Suprapubic skin (tissue), 4 donors: ENCODE results near the gene INHBC. TPM values are rescaled to one million over a fixed set of nuclear protein-coding genes. Genes with fewer than 3 reads are reported as not detected.
A peak's percentile ranks its signal among the peaks of the same experiment; 100 is the strongest.
"Not testable (repeated sequence)": the region's sequence is repeated elsewhere in the genome, so short reads cannot be mapped to it uniquely, and the experiment has no call there.

Source experiments
- DNase-seq, 2 donors: peaks; one replicate each; pipeline ENCODE4 v3.0.0-alpha.2; 2019; ENCODE audit warnings: low spot score in 2 of 2
- H3K27ac ChIP-seq: fragments of 200-600 bp; sonication (generic); one replicate; pipeline ENCODE4 v1.5.1; 2019
- H3K27me3 ChIP-seq: fragments of 200-600 bp; sonication (generic); one replicate; pipeline ENCODE4 v1.5.1; 2019
- H3K36me3 ChIP-seq: fragments of 200-600 bp; sonication (generic); one replicate; pipeline ENCODE4 v1.5.1; 2019
- H3K4me1 ChIP-seq: fragments of 200-600 bp; sonication (generic); one replicate; pipeline ENCODE4 v1.5.1; 2019
- H3K4me3 ChIP-seq: fragments of 200-600 bp; sonication (generic); one replicate; pipeline ENCODE4 v1.5.1; 2019; ENCODE audit warnings: mild to moderate bottlenecking
- H3K9me3 ChIP-seq: fragments of 200-600 bp; sonication (generic); one replicate; pipeline ENCODE4 v1.5.1; 2019
- EP300 ChIP-seq: sonication (generic); formaldehyde crosslinking; IDR thresholded peaks from one replicate; pipeline ENCODE4 v1.6.1; 2017; ENCODE audit warnings: antibody characterized with exemption
- POLR2A ChIP-seq, 2 donors: fragments of 450-650 bp; IDR thresholded peaks; one replicate each; pipeline ENCODE4 v1.6.1; 2017; ENCODE audit warnings: antibody characterized with exemption in 2 of 2, mild to moderate bottlenecking in 2 of 2, moderate library complexity in 2 of 2
- POLR2AphosphoS5 ChIP-seq, 3 donors: sonication (generic); formaldehyde crosslinking; IDR thresholded peaks; one replicate each; pipeline ENCODE4 v1.6.1; 2017; ENCODE audit warnings: antibody characterized with exemption in 3 of 3
- WGBS: methylation state at CpG from one replicate; pipeline ENCODE4 v1.1.5; 2018; 5-methylcytosine and 5-hydroxymethylcytosine counted together
- total RNA-seq, 4 donors: library from RNA; depleted of rRNA; stranded (reverse); fragments of >200 nt; gene quantifications; one replicate each; pipeline ENCODE4 v1.1.0, GENCODE V29; 2016
- TF ChIP-seq, protein P1 (sequence below), 2 donors: fragments of 200-600 bp in 1 of 2; fragments of 450-650 bp in 1 of 2; sonication (generic) in 1 of 2; IDR thresholded peaks; one replicate each; pipeline ENCODE4 v1.5.1; 2016 to 2019; ENCODE audit warnings: antibody characterized with exemption in 2 of 2, mild to moderate bottlenecking in 1 of 2, moderate library complexity in 1 of 2

Gene INHBC
- total RNA-seq, 4 donors from 2014 or later = not detected

DNA sequence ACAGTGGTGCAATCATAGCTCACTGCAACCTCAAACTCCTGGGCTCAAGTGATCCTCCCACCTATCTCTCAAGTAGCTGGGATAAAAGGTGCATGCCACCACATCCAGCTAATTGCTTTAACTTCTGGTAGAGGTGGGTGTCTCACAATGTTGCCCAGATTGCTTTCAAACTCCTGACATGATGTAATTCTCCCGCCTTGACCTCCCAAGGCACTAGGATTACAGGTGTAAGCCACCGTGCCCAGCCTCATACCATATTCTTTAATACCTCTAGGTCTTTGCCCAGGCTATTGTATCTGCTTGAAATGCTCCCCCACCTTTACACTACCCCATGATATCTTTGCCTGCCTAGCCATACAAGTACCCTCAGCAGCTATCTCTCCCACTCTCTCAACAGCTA is 15.1 kb upstream of the INHBC start:
- WGBS = 98% methylated on average over 2 of the region's 2 CpGs

DNA sequence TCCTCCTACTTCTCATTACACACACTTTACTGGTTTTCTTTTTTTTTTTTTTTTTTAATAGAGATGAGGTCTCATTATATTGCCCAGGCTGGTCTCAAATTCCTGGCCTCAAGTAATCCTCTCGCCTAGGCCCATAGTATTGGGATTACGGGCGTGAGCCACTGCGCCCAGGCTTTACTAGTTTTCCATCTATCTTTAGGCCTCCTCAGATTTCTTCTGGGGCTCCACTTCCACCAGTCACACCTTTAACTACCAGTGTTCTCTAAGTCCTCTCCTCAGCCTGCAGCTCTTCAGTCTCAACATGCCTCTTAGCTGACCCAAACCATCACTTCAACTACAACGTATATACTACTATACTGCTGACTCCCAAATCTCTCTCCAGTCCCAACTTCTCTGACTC is 14.1 kb upstream of the INHBC start:
- no peaks in the 10 kb centered on the region for H3K9me3 ChIP-seq
- H3K4me3 ChIP-seq = no peak overlapping the region
- 97% methylated on average over 5 of the region's 5 CpGs for WGBS
- no peak overlapping the region for H3K27ac ChIP-seq
- H3K4me1 ChIP-seq = no peaks in the 10 kb centered on the region
- H3K27me3 ChIP-seq = no peaks in the 10 kb centered on the region
- TF ChIP-seq, protein P1, sequence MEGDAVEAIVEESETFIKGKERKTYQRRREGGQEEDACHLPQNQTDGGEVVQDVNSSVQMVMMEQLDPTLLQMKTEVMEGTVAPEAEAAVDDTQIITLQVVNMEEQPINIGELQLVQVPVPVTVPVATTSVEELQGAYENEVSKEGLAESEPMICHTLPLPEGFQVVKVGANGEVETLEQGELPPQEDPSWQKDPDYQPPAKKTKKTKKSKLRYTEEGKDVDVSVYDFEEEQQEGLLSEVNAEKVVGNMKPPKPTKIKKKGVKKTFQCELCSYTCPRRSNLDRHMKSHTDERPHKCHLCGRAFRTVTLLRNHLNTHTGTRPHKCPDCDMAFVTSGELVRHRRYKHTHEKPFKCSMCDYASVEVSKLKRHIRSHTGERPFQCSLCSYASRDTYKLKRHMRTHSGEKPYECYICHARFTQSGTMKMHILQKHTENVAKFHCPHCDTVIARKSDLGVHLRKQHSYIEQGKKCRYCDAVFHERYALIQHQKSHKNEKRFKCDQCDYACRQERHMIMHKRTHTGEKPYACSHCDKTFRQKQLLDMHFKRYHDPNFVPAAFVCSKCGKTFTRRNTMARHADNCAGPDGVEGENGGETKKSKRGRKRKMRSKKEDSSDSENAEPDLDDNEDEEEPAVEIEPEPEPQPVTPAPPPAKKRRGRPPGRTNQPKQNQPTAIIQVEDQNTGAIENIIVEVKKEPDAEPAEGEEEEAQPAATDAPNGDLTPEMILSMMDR (IDR thresholded peaks at IDR 0.05) = no peak
- TF ChIP-seq EP300 = no peak
- no peak for TF ChIP-seq POLR2A (IDR thresholded peaks at IDR 0.05)
- DNase-seq = no peak
- peaks cover 6% of the 10 kb centered on the region for H3K36me3 ChIP-seq

More for the DNA sequence above, 15.1 kb upstream of the INHBC start:
- Histone ChIP-seq H3K4me3 (no peak overlapping the region), H3K4me1 (no peaks in the 10 kb centered on the region), H3K27me3 (no peaks in the 10 kb centered on the region), H3K9me3 (no peaks in the 10 kb centered on the region), H3K27ac (no peak overlapping the region), H3K36me3 (peaks cover 6% of the 10 kb centered on the region)
- TF ChIP-seq, protein P1 (IDR thresholded peaks at IDR 0.05) = no peak
- TF ChIP-seq POLR2A (IDR thresholded peaks at IDR 0.05) = no peak
- no peak for TF ChIP-seq EP300
- no peak for TF ChIP-seq POLR2AphosphoS5 (IDR thresholded peaks at IDR 0.05)
- DNase-seq = no peak

DNA sequence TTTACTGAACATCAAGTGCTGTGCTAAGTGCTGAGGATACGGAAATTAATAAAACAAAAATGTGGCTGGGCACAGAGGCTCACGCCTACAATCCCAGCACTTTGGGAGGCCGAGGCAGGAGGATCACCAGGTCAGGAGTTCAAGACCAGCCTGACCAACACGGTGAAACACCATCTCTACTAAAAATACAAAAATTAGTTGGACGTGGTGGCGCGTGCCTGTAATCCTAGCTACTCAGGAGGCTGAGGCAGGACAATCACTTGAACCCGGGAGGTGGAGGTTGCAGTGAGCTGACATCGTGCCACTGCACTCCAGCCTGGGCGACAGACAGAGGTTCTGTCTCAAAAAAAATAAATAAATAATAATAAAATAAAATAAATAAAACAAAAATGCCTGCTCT is 7.6 kb upstream of the INHBC start:
- H3K9me3 ChIP-seq, H3K27ac ChIP-seq, H3K36me3 ChIP-seq, H3K27me3 ChIP-seq, DNase-seq, H3K4me3 ChIP-seq: not testable (repeated sequence)
- peaks cover 13% of the 10 kb centered on the region for H3K4me1 ChIP-seq
- WGBS = 95% methylated on average over 10 of the region's 10 CpGs

DNA sequence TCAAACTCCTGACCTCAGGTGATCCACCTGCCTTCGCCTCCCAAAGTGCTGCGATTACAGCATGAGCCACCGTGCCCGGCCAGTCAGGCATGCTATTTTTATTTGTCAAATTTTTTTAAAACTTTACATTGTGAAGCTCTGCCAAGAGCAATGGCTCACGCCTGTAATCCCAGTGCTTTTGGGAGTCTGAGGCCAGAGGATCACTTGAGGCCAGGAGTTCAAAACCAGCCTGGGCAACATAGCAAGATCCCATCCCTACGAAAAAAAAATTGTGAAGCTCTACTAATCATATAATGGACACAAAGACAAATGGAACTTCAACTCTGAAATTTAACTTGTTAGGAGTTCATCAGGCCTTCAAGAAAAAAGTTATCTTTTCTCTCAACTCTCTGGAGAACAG is 5.6 kb upstream of the INHBC start:
- no peaks in the 10 kb centered on the region for H3K27me3 ChIP-seq
- no peak overlapping the region for H3K4me3 ChIP-seq

DNA sequence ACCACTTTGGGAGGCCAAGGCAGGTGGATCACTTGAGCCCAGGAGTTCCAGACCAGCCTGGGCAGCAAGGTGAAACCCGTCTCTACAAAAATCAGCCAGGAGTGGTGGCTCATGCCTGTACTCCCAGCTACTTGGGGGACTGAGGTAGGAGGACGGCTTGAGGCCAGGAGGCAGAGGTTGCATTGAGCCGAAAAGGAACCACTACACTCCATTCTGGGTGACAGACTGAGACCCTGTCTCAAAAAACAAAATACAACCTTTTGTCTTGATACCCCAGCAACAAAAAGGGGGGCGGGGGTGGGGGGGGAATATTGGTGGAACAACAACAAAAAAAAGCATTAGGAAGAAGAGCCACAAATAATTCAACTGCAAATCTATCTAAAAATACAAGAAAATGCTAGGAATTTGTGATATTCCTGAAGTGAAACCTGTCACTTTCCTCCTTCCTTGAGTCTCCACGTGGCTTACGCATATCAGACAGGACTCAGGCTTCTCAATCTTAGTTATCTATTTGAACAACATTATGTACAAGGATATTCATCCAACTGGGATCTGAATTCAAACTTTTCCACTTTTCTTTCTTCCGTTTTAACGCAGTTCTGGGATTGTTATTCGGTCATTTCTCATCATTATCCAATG is 5.0 kb upstream of the INHBC start:
- peak overlapping the region; percentile 84 for H3K4me3 ChIP-seq
- no peak for TF ChIP-seq POLR2A (IDR thresholded peaks at IDR 0.05)
- no peak for TF ChIP-seq EP300
- no peak for TF ChIP-seq POLR2AphosphoS5 (IDR thresholded peaks at IDR 0.05)
- TF ChIP-seq, protein P1 (IDR thresholded peaks at IDR 0.05) = no peak
- H3K27ac ChIP-seq = peak overlapping the region; percentile 98
- H3K36me3 ChIP-seq = no peaks in the 10 kb centered on the region
- DNase-seq = no peak
- H3K4me1 ChIP-seq = peaks cover 13% of the 10 kb centered on the region
- 26% methylated on average over 9 of the region's 9 CpGs for WGBS
- H3K27me3 ChIP-seq = no peaks in the 10 kb centered on the region
- H3K9me3 ChIP-seq = no peaks in the 10 kb centered on the region

More for the DNA sequence above, 5.6 kb upstream of the INHBC start:
- no peak for DNase-seq
- no peaks in the 10 kb centered on the region for H3K9me3 ChIP-seq
- no peaks in the 10 kb centered on the region for H3K36me3 ChIP-seq
- no peak for TF ChIP-seq POLR2AphosphoS5 (IDR thresholded peaks at IDR 0.05)
- TF ChIP-seq POLR2A (IDR thresholded peaks at IDR 0.05) = no peak
- TF ChIP-seq EP300 = no peak
- TF ChIP-seq, protein P1 (IDR thresholded peaks at IDR 0.05) = no peak
- 74% methylated on average over 6 of the region's 6 CpGs for WGBS
- no peak overlapping the region for H3K27ac ChIP-seq
- peaks cover 13% of the 10 kb centered on the region for H3K4me1 ChIP-seq
